HL-60 (cell line): ENCODE data around the gene STARD10.

Source experiments
- GABPA ChIP-seq: IDR thresholded peaks from 2 replicates; pipeline ENCODE4 v1.6.1; 2012; ENCODE audit warnings: low read depth
- POLR2AphosphoS5 ChIP-seq: IDR thresholded peaks from 2 replicates; pipeline ENCODE4 v1.6.1; 2012; ENCODE audit warnings: low read depth
- SPI1 ChIP-seq: IDR thresholded peaks from 2 replicates; pipeline ENCODE4 v1.6.1; 2012; ENCODE audit warnings: low read depth, mild to moderate bottlenecking, borderline replicate concordance
- TF ChIP-seq, protein P1 (sequence below): IDR thresholded peaks from one replicate; pipeline ENCODE4 v1.5.1; 2011; ENCODE audit warnings: low read length, control low read depth, inconsistent platforms; ENCODE audit not compliant: insufficient read depth
- TF ChIP-seq, protein P2 (sequence below): IDR thresholded peaks from 2 replicates; pipeline ENCODE4 v1.6.1; 2012; ENCODE audit warnings: low read depth; ENCODE audit not compliant: insufficient replicate concordance

DNA sequence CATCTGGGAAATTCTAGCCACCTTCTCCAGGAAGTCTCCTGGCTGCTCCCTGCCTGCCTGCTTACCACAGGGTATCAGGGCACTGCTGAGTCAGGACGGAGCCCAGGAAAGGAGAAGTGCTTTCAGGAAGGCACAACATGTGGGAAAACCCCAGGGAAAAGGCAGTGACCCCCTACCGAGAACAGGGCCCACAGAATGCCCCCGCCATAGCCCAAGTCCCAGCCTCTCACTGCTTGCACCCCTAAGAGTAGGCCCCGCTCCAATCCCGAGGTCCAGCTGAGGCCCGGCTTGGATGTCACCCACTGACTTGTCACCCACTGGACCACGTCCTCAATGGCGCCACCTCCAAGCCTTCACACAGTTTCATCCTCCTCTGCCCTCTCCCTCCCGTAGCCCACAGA is 75.7 kb downstream of the STARD10 start:
- TF ChIP-seq, protein P1, sequence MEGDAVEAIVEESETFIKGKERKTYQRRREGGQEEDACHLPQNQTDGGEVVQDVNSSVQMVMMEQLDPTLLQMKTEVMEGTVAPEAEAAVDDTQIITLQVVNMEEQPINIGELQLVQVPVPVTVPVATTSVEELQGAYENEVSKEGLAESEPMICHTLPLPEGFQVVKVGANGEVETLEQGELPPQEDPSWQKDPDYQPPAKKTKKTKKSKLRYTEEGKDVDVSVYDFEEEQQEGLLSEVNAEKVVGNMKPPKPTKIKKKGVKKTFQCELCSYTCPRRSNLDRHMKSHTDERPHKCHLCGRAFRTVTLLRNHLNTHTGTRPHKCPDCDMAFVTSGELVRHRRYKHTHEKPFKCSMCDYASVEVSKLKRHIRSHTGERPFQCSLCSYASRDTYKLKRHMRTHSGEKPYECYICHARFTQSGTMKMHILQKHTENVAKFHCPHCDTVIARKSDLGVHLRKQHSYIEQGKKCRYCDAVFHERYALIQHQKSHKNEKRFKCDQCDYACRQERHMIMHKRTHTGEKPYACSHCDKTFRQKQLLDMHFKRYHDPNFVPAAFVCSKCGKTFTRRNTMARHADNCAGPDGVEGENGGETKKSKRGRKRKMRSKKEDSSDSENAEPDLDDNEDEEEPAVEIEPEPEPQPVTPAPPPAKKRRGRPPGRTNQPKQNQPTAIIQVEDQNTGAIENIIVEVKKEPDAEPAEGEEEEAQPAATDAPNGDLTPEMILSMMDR = no peak
- TF ChIP-seq, protein P2, sequence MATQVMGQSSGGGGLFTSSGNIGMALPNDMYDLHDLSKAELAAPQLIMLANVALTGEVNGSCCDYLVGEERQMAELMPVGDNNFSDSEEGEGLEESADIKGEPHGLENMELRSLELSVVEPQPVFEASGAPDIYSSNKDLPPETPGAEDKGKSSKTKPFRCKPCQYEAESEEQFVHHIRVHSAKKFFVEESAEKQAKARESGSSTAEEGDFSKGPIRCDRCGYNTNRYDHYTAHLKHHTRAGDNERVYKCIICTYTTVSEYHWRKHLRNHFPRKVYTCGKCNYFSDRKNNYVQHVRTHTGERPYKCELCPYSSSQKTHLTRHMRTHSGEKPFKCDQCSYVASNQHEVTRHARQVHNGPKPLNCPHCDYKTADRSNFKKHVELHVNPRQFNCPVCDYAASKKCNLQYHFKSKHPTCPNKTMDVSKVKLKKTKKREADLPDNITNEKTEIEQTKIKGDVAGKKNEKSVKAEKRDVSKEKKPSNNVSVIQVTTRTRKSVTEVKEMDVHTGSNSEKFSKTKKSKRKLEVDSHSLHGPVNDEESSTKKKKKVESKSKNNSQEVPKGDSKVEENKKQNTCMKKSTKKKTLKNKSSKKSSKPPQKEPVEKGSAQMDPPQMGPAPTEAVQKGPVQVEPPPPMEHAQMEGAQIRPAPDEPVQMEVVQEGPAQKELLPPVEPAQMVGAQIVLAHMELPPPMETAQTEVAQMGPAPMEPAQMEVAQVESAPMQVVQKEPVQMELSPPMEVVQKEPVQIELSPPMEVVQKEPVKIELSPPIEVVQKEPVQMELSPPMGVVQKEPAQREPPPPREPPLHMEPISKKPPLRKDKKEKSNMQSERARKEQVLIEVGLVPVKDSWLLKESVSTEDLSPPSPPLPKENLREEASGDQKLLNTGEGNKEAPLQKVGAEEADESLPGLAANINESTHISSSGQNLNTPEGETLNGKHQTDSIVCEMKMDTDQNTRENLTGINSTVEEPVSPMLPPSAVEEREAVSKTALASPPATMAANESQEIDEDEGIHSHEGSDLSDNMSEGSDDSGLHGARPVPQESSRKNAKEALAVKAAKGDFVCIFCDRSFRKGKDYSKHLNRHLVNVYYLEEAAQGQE = no peak
- TF ChIP-seq POLR2AphosphoS5 (no peak), GABPA (no peak), SPI1 (peak; percentile 59; the same call in 1 of the 2 replicates)
